ENCODE results near the gene KIF1B.

DNA sequence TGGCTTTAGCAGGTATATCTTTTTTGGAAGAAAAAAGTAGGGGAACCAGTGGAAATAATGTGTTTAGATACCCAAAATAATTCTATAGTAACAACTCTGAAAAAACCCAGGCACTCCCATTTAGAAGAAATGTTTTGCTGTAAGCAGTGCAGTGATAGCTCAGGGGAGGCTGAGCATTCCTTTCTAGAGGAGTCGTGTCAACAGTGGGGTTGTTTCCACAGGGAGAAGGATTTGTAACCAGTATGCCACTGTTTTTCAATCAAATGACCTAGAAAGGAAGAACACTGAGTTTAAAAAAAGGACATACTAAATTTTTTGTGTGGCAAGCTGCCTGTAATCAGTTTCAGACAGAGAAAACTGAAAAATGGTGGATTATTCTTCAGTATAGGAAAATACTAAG is 190.9 kb downstream of the KIF1B start:
- TF ChIP-seq, protein P1, sequence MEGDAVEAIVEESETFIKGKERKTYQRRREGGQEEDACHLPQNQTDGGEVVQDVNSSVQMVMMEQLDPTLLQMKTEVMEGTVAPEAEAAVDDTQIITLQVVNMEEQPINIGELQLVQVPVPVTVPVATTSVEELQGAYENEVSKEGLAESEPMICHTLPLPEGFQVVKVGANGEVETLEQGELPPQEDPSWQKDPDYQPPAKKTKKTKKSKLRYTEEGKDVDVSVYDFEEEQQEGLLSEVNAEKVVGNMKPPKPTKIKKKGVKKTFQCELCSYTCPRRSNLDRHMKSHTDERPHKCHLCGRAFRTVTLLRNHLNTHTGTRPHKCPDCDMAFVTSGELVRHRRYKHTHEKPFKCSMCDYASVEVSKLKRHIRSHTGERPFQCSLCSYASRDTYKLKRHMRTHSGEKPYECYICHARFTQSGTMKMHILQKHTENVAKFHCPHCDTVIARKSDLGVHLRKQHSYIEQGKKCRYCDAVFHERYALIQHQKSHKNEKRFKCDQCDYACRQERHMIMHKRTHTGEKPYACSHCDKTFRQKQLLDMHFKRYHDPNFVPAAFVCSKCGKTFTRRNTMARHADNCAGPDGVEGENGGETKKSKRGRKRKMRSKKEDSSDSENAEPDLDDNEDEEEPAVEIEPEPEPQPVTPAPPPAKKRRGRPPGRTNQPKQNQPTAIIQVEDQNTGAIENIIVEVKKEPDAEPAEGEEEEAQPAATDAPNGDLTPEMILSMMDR (IDR thresholded peaks at IDR 0.05) = no peak
- TF ChIP-seq POLR2AphosphoS5 (IDR thresholded peaks at IDR 0.05; ENCODE audit: low read depth, low read length) = no peak

Data from Panc1 (cell line).